Measurements from ENCODE around the gene GNA12. TPM values are rescaled to one million over a fixed set of nuclear protein-coding genes. Genes with fewer than 3 reads are reported as not detected.
A peak's percentile ranks its signal among the peaks of the same experiment; 100 is the strongest.

GNA12 gene
- polyA plus RNA-seq, 1 of the 3 experiments (the other 2 are of a cell fraction): 64.8 TPM

DNA sequence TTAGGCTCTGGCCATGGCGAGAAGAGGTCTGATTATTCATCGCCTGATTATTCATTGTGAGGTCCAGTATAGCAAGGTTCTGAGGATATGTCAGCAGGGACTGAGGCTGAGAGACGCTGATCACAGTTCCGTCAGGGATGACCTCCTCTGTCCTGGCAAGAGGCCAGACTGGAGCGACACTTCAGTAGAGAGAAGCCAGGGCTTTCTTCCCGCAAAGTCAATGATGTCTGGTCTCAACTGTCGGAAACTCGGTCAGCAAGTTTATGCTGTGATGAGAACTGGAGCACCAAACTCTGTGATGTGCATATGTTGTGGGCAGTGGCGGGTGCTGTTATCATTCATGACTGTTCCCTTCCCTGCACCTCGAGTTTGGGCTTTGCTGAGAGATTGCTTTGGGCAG is 29.0 kb upstream of the GNA12 start:
- TF ChIP-seq TCF12 (IDR thresholded peaks at IDR 0.05): no peak
- TF ChIP-seq JUND (IDR thresholded peaks at IDR 0.05): no peak
- TF ChIP-seq RCOR1 (IDR thresholded peaks at IDR 0.05; ENCODE audit: low read length): no peak
- TF ChIP-seq, protein P1, sequence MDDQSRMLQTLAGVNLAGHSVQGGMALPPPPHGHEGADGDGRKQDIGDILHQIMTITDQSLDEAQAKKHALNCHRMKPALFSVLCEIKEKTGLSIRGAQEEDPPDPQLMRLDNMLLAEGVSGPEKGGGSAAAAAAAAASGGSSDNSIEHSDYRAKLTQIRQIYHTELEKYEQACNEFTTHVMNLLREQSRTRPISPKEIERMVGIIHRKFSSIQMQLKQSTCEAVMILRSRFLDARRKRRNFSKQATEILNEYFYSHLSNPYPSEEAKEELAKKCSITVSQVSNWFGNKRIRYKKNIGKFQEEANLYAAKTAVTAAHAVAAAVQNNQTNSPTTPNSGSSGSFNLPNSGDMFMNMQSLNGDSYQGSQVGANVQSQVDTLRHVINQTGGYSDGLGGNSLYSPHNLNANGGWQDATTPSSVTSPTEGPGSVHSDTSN (IDR thresholded peaks at IDR 0.05): no peak
- TF ChIP-seq, protein P2, sequence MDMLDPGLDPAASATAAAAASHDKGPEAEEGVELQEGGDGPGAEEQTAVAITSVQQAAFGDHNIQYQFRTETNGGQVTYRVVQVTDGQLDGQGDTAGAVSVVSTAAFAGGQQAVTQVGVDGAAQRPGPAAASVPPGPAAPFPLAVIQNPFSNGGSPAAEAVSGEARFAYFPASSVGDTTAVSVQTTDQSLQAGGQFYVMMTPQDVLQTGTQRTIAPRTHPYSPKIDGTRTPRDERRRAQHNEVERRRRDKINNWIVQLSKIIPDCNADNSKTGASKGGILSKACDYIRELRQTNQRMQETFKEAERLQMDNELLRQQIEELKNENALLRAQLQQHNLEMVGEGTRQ (IDR thresholded peaks at IDR 0.05; ENCODE audit: borderline replicate concordance, low read depth, low read length): no peak
- TF ChIP-seq CHD2 (IDR thresholded peaks at IDR 0.05; ENCODE audit: low read length, partially characterized antibody): no peak
- no peak for TF ChIP-seq FOXM1 (IDR thresholded peaks at IDR 0.05; ENCODE audit: low read depth)
- no peak for TF ChIP-seq FOXJ3 (CRISPR knock-in tag; IDR thresholded peaks at IDR 0.05)
- no peak for TF ChIP-seq POLR2AphosphoS5 (IDR thresholded peaks at IDR 0.05; ENCODE audit: low read depth, low read length)
- TF ChIP-seq MXI1 (IDR thresholded peaks at IDR 0.05; ENCODE audit: low read depth, low read length): no peak
- TF ChIP-seq, protein P3, sequence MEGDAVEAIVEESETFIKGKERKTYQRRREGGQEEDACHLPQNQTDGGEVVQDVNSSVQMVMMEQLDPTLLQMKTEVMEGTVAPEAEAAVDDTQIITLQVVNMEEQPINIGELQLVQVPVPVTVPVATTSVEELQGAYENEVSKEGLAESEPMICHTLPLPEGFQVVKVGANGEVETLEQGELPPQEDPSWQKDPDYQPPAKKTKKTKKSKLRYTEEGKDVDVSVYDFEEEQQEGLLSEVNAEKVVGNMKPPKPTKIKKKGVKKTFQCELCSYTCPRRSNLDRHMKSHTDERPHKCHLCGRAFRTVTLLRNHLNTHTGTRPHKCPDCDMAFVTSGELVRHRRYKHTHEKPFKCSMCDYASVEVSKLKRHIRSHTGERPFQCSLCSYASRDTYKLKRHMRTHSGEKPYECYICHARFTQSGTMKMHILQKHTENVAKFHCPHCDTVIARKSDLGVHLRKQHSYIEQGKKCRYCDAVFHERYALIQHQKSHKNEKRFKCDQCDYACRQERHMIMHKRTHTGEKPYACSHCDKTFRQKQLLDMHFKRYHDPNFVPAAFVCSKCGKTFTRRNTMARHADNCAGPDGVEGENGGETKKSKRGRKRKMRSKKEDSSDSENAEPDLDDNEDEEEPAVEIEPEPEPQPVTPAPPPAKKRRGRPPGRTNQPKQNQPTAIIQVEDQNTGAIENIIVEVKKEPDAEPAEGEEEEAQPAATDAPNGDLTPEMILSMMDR (IDR thresholded peaks at IDR 0.05): no peak
- TF ChIP-seq RXRA (IDR thresholded peaks at IDR 0.05; ENCODE audit: borderline replicate concordance, low read depth): no peak
- no peak for TF ChIP-seq SIN3A (IDR thresholded peaks at IDR 0.05; ENCODE audit: borderline replicate concordance, low read depth, low read length)
- TF ChIP-seq, protein P4, sequence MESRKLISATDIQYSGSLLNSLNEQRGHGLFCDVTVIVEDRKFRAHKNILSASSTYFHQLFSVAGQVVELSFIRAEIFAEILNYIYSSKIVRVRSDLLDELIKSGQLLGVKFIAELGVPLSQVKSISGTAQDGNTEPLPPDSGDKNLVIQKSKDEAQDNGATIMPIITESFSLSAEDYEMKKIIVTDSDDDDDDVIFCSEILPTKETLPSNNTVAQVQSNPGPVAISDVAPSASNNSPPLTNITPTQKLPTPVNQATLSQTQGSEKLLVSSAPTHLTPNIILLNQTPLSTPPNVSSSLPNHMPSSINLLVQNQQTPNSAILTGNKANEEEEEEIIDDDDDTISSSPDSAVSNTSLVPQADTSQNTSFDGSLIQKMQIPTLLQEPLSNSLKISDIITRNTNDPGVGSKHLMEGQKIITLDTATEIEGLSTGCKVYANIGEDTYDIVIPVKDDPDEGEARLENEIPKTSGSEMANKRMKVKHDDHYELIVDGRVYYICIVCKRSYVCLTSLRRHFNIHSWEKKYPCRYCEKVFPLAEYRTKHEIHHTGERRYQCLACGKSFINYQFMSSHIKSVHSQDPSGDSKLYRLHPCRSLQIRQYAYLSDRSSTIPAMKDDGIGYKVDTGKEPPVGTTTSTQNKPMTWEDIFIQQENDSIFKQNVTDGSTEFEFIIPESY (IDR thresholded peaks at IDR 0.05; ENCODE audit: borderline replicate concordance, low read depth): no peak
- TF ChIP-seq SMC3 (IDR thresholded peaks at IDR 0.05; ENCODE audit: low read depth, low read length): no peak
- Histone ChIP-seq H4K20me1 (ENCODE audit: insufficient read depth) (no peaks in the 10 kb centered on the region), H3F3A (replicated peaks; ENCODE audit: insufficient read depth) (peaks cover 27% of the 10 kb centered on the region), H3K4me1 (ENCODE audit: control insufficient read depth in 1 of 2, insufficient read depth in 2 of 2, low read depth in 1 of 2, low read length in 1 of 2) (peaks cover 0 to 11% of the 10 kb centered on the region in 2 experiments; a peak in 1 of 4 replicates), H3K4me3 (ENCODE audit: low read depth in 2 of 2, low read length in 1 of 2) (no peak overlapping the region), H3K27me3 (ENCODE audit: insufficient read depth) (no peaks in the 10 kb centered on the region), H3K9me3 (no peaks in the 10 kb centered on the region), H3K9me2 (no peaks in the 10 kb centered on the region), H3K27ac (ENCODE audit: low read depth in 2 of 2, low read length in 1 of 2) (peak overlapping the region in 1 of 2 experiments; percentile 81; a peak in 2 of 4 replicates), H3K4me2 (no peak overlapping the region), H3K79me2 (ENCODE audit: insufficient read depth) (no peaks in the 10 kb centered on the region), H3K36me3 (replicated peaks in 1 of 2; ENCODE audit: control insufficient read depth in 1 of 2, insufficient read depth in 2 of 2, low read length in 1 of 2) (no peaks in the 10 kb centered on the region), H3K9ac (no peak overlapping the region), H2AFZ (ENCODE audit: low read depth) (no peak overlapping the region)
- DNase-seq: peak; percentile 34
- 70% methylated on average over 10 of the region's 10 CpGs for WGBS (ENCODE audit: low lambda C conversion rate)
- CTCF ChIA-PET: interaction anchor here (0.9 to 5.9 kb wide), 2 partner anchors 8 to 281 kb away, joined by 3 to 41 read pairs; no protein-coding TSS in a partner anchor
- POLR2A ChIA-PET: no interaction called here
